ENCODE measurements around the gene KIF5C. TPM values are rescaled to one million over a fixed set of nuclear protein-coding genes. Genes with fewer than 3 reads are reported as not detected.

The KIF5C gene
- total and polyA plus RNA-seq, 2 of the 13 experiments (the other 11 are each of a cell fraction or from before 2014, with no cell fraction given), result 0.15 to 0.20 TPM

DNA sequence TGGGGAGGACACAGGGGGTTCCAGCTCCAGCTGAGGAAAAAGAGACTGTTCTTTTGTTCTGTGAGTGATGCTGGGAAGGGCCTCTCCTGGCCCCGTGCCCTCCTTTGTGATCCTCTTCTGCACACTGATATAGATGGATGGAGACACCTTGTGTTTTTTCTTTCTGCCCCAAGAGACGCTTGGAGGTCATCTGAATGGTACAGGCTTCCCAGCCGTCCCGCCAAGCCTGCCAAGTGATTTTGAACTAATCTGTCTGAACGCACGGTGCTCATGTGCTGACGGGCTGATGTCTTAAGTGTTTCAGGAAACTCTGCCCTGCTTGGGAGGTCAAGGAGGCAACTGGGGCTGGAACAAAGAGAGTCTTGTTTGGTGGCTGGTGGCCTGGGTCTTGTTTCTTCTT, 57.5 kb downstream of the KIF5C start:
- no peak for ATAC-seq
- Histone ChIP-seq H3K4me3 (replicated peaks in 1 of 3; ENCODE audit: insufficient read depth in 1 of 3, low read depth in 2 of 3, low read length in 3 of 3) (no peak overlapping the region), H3K27me3 (ENCODE audit: control insufficient read depth in 1 of 2, insufficient read depth in 2 of 2, low read length in 2 of 2) (no peaks in the 10 kb centered on the region; a peak in 1 of 5 replicates), H2AFZ (ENCODE audit: low read length) (no peak overlapping the region), H3K9ac (ENCODE audit: insufficient read depth, low read depth, low read length) (no peak overlapping the region), H3K79me2 (ENCODE audit: insufficient read depth, low read length) (no peaks in the 10 kb centered on the region), H3K36me3 (replicated peaks in 1 of 2; ENCODE audit: control insufficient read depth in 1 of 2, insufficient read depth in 2 of 2, low read length in 2 of 2) (no peaks in the 10 kb centered on the region), H4K20me1 (ENCODE audit: insufficient read depth, low read length) (no peaks in the 10 kb centered on the region), H3K4me2 (ENCODE audit: low read depth, low read length) (no peak overlapping the region), H3K27ac (ENCODE audit: extremely low read length, insufficient read depth, low read length) (no peak overlapping the region), H3K4me1 (ENCODE audit: insufficient read depth, low read length) (no peaks in the 10 kb centered on the region), H3K9me3 (ENCODE audit: low read length) (no peaks in the 10 kb centered on the region)
- 30% methylated on average over 7 of the region's 7 CpGs for WGBS (ENCODE audit: low lambda C conversion rate)
- no peak for FAIRE-seq
- no peak for DNase-seq (ENCODE audit: low spot score)
- in situ Hi-C loops (cut with HindIII; ENCODE audit: extremely low pct_ligation_motif_present, low pct_unique_long_range_greater_than_20kb), result no loop called here
- no peak for TF ChIP-seq NR2F2 (IDR thresholded peaks at IDR 0.05; ENCODE audit: borderline replicate concordance, low read depth)
- TF ChIP-seq, protein P1, sequence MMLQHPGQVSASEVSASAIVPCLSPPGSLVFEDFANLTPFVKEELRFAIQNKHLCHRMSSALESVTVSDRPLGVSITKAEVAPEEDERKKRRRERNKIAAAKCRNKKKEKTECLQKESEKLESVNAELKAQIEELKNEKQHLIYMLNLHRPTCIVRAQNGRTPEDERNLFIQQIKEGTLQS (CRISPR knock-in tag; IDR thresholded peaks at IDR 0.05), result no peak
- TF ChIP-seq, protein P2, sequence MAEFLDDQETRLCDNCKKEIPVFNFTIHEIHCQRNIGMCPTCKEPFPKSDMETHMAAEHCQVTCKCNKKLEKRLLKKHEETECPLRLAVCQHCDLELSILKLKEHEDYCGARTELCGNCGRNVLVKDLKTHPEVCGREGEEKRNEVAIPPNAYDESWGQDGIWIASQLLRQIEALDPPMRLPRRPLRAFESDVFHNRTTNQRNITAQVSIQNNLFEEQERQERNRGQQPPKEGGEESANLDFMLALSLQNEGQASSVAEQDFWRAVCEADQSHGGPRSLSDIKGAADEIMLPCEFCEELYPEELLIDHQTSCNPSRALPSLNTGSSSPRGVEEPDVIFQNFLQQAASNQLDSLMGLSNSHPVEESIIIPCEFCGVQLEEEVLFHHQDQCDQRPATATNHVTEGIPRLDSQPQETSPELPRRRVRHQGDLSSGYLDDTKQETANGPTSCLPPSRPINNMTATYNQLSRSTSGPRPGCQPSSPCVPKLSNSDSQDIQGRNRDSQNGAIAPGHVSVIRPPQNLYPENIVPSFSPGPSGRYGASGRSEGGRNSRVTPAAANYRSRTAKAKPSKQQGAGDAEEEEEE (CRISPR knock-in tag; IDR thresholded peaks at IDR 0.05; ENCODE audit: borderline replicate concordance), result no peak
- TF ChIP-seq KLF12 (CRISPR knock-in tag; IDR thresholded peaks at IDR 0.05; ENCODE audit: borderline replicate concordance), result no peak
- TF ChIP-seq MBD4 (IDR thresholded peaks at IDR 0.05; ENCODE audit: borderline replicate concordance, low read length), result no peak
- TF ChIP-seq CBX1 (IDR thresholded peaks at IDR 0.05; ENCODE audit: low read depth), result no peak
- no peak for TF ChIP-seq ZNF251 (CRISPR knock-in tag; IDR thresholded peaks at IDR 0.05)
- TF ChIP-seq RORA (CRISPR knock-in tag; IDR thresholded peaks at IDR 0.05), result no peak
- TF ChIP-seq GTF2F1 (IDR thresholded peaks at IDR 0.05; ENCODE audit: low read length), result no peak
- no peak for TF ChIP-seq HDAC6 (IDR thresholded peaks at IDR 0.05; ENCODE audit: low read depth, low read length)
- TF ChIP-seq, protein P3, sequence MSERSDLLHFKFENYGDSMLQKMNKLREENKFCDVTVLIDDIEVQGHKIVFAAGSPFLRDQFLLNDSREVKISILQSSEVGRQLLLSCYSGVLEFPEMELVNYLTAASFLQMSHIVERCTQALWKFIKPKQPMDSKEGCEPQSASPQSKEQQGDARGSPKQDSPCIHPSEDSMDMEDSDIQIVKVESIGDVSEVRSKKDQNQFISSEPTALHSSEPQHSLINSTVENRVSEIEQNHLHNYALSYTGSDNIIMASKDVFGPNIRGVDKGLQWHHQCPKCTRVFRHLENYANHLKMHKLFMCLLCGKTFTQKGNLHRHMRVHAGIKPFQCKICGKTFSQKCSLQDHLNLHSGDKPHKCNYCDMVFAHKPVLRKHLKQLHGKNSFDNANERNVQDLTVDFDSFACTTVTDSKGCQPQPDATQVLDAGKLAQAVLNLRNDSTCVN (CRISPR knock-in tag; IDR thresholded peaks at IDR 0.05; ENCODE audit: borderline replicate concordance), result no peak
- BruUV-seq (replicated peaks), result no TSS peak
- POLR2A ChIA-PET, result no interaction called here
- CTCF ChIA-PET (ENCODE audit: low intra/inter-chr PET ratio, low total read pairs), result no interaction called here
- intact Hi-C loops (cut with micrococcal nuclease; ENCODE audit: unreplicated experiment), result no loop called here
